Activated CD4-positive, alpha-beta T cell treated with anti-CD3 and anti-CD28 coated beads for 1 hour (primary cell): ENCODE measurements around the gene SLC38A4.

ENCODE experiments used
- DNase-seq: peaks from one replicate; pipeline ENCODE4 v3.0.0-alpha.2; 2020

The SLC38A4 gene

GRCh38 chr12:46811185-46811584, 14.6 kb downstream of the SLC38A4 start:
- no peak for DNase-seq

- DNase-seq: no peak
Observed at GRCh38 chr12:46808955-46809697, 16.7 kb downstream of the SLC38A4 start.

GRCh38 chr12:46808317-46808716, 17.5 kb downstream of the SLC38A4 start:
- DNase-seq: no peak

- no peak for DNase-seq
Observed at GRCh38 chr12:46804054-46804453, 21.7 kb downstream of the SLC38A4 start.

- no peak for DNase-seq
Observed at GRCh38 chr12:46803517-46803916, 22.3 kb downstream of the SLC38A4 start.

GRCh38 chr12:46801293-46801692, 24.5 kb downstream of the SLC38A4 start:
- DNase-seq: no peak

GRCh38 chr12:46800160-46800559, 25.6 kb downstream of the SLC38A4 start:
- no peak for DNase-seq

GRCh38 chr12:46798648-46799047, 27.1 kb downstream of the SLC38A4 start:
- DNase-seq: no peak

- no peak for DNase-seq
Observed at GRCh38 chr12:46798056-46798455, 27.7 kb downstream of the SLC38A4 start.

GRCh38 chr12:46795988-46796387, 29.8 kb downstream of the SLC38A4 start:
- DNase-seq: no peak

- DNase-seq: no peak
Observed at GRCh38 chr12:46794593-46795190, 31.1 kb downstream of the SLC38A4 start.

- no peak for DNase-seq
Observed at GRCh38 chr12:46792925-46793324, 32.9 kb downstream of the SLC38A4 start.

- no peak for DNase-seq
Observed at GRCh38 chr12:46790066-46790465, 35.7 kb downstream of the SLC38A4 start.

- DNase-seq: no peak
Observed at GRCh38 chr12:46788072-46788887, 37.5 kb downstream of the SLC38A4 start.

- DNase-seq: no peak
Observed at GRCh38 chr12:46787496-46788055, 38.2 kb downstream of the SLC38A4 start.

- DNase-seq: no peak
Observed at GRCh38 chr12:46786774-46787173, 39.0 kb downstream of the SLC38A4 start.

- DNase-seq: no peak
Observed at GRCh38 chr12:46785382-46785781, 40.4 kb downstream of the SLC38A4 start.

- DNase-seq: no peak
Observed at GRCh38 chr12:46783871-46784270, 41.9 kb downstream of the SLC38A4 start.

GRCh38 chr12:46779879-46780278, 45.9 kb downstream of the SLC38A4 start:
- DNase-seq: no peak

- no peak for DNase-seq
Observed at GRCh38 chr12:46779063-46779462, 46.7 kb downstream of the SLC38A4 start.

- no peak for DNase-seq
Observed at GRCh38 chr12:46778415-46778814, 47.4 kb downstream of the SLC38A4 start.

GRCh38 chr12:46777587-46777986, 48.2 kb downstream of the SLC38A4 start:
- no peak for DNase-seq

- DNase-seq: no peak
Observed at GRCh38 chr12:46775796-46776195, 50.0 kb downstream of the SLC38A4 start.

- DNase-seq: no peak
Observed at GRCh38 chr12:46774322-46774633, 51.5 kb downstream of the SLC38A4 start.
